Neural progenitor cell (in vitro differentiated cells): ENCODE data around the gene BPIFB2.

Source experiments
- CTCF ChIP-seq: fragments of 200-600 bp; sonication (generic); IDR thresholded peaks from 2 replicates; pipeline ENCODE4 v1.5.1; 2017; ENCODE audit warnings: antibody characterized with exemption, mild to moderate bottlenecking
- EZH2 ChIP-seq: fragments of 200-600 bp; sonication (generic); IDR thresholded peaks from 2 replicates; pipeline ENCODE4 v1.6.1; 2017; ENCODE audit warnings: antibody characterized with exemption, mild to moderate bottlenecking, moderate library complexity

GRCh38 chr20:32972181-32973076 lies 35.1 kb upstream of the BPIFB2 start:
- no peak for TF ChIP-seq CTCF
- TF ChIP-seq EZH2: no peak
